ENCODE results near the gene MAPRE3.

- no peak for TF ChIP-seq POLR2A (IDR thresholded peaks at IDR 0.05)
- no peak for TF ChIP-seq CTCF (IDR thresholded peaks at IDR 0.05)
Observed at GRCh38 chr2:27018142-27018541, 47.7 kb downstream of the MAPRE3 start.
